ENCODE data around the gene FUS.
"Not testable (repeated sequence)": the region's sequence is repeated elsewhere in the genome, so short reads cannot be mapped to it uniquely, and the experiment has no call there.

DNA sequence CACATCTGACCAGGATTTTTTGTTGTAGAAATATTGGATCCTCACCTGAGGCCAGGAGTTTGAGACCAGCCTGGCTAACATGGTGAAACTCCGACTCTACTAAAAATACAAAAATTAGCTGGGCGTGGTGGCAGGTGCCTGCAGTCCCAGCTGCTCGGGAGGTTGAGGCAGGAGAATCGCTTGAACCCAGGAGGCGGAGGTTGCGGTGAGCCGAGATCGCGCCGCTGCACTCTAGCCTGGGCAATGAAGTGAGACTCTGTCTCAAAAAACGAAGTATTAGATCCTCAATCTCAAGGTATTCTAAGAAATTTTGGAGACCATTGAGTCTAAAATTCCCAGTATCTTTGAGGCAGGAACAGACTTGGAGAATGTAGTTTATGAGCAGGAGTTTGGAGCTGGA is 15.9 kb downstream of the FUS start:
- TF ChIP-seq POLR2A, POLR2AphosphoS5 (IDR thresholded peaks at IDR 0.05): not testable (repeated sequence)
